ENCODE measurements around the gene MAP4K5. TPM values are rescaled to one million over a fixed set of nuclear protein-coding genes. Genes with fewer than 3 reads are reported as not detected.

Gene MAP4K5
- total and polyA plus RNA-seq, 2 of the 4 experiments (the other 2 are of a cell fraction) = 33.1 to 46.1 TPM

DNA sequence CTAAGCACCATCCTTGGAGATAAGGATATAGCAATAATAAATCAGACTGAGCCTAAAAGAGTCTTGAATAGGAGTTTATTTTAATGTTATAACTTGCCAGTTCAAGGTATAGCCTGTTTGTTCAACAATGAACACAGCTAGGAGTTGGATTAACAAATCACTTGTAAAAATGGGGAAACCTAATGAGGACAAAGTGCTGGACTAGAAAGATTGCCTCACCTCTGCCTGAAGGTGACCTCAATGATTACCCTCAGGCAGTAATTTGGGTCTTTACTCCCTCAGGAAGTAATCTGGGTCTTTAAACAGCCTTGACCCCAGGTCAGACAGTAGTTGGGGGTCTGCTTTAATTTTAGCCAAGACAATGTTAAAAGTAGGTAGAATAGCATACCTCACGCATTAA lies 100.2 kb downstream of the MAP4K5 start:
- Histone ChIP-seq H4K91ac (ENCODE audit: insufficient read depth, low read depth, low read length) (no peak overlapping the region), H4K20me1 (ENCODE audit: insufficient read depth, low read length) (no peaks in the 10 kb centered on the region), H3K14ac (replicated peaks; ENCODE audit: low read depth, low read length) (no peak overlapping the region), H2AK5ac (ENCODE audit: low read depth, low read length) (no peak overlapping the region), H3K27ac (ENCODE audit: insufficient read depth, low read length) (no peak overlapping the region), H4K8ac (ENCODE audit: low read depth in 2 of 2, low read length in 2 of 2) (no peak overlapping the region), H3K36me3 (ENCODE audit: control insufficient read depth, insufficient read depth, low read length) (peaks cover 17% of the 10 kb centered on the region), H3K18ac (ENCODE audit: low read depth, low read length) (no peak overlapping the region), H2BK120ac (ENCODE audit: low read depth, low read length) (no peak overlapping the region), H3K9ac (ENCODE audit: low read depth, low read length) (no peak overlapping the region), H2BK20ac (ENCODE audit: low read depth, low read length) (no peak overlapping the region), H3K4me3 (ENCODE audit: insufficient read depth, low read depth, low read length) (no peak overlapping the region), H2BK5ac (ENCODE audit: low read depth, low read length, poor library complexity, severe bottlenecking) (no peak overlapping the region), H3K23ac (ENCODE audit: low read depth, low read length) (no peak overlapping the region), H3K4me1 (ENCODE audit: control insufficient read depth, insufficient read depth, low read length) (no peaks in the 10 kb centered on the region), H3K56ac (ENCODE audit: extremely low read depth, insufficient read depth, low read length) (no peak overlapping the region), H2AK9ac (replicated peaks; ENCODE audit: low read depth, low read length, poor library complexity) (no peak overlapping the region), H2BK15ac (ENCODE audit: low read depth, low read length) (no peak overlapping the region), H4K5ac (ENCODE audit: low read depth, low read length) (no peak overlapping the region), H2AFZ (replicated peaks; ENCODE audit: low read length, poor library complexity) (no peak overlapping the region), H3K27me3 (ENCODE audit: control insufficient read depth, insufficient read depth, low read length) (no peaks in the 10 kb centered on the region), H3K4me2 (ENCODE audit: low read depth, low read length) (no peak overlapping the region), H3K4ac (ENCODE audit: low read depth, low read length) (no peak overlapping the region), H3K9me1 (ENCODE audit: insufficient read depth, low read length) (peaks cover 4% of the 10 kb centered on the region; the same call in 1 of the 2 replicates), H3K9me3 (ENCODE audit: control insufficient read depth, insufficient read depth, low read length) (no peaks in the 10 kb centered on the region), H3K79me1 (ENCODE audit: low read depth in 1 of 2, low read length in 2 of 2) (peaks cover 3 to 8% of the 10 kb centered on the region in 2 experiments; a peak in 3 of 4 replicates)
- ChIA-PET CTCF (no interaction called here), POLR2A (ENCODE audit: unreplicated experiment) (no interaction called here)
- ATAC-seq (ENCODE audit: low read depth) = no peak
- in situ Hi-C loops (cut with MboI; ENCODE audit: low sequenced_read_pairs) = no loop called here
- no peak for DNase-seq
- no peak for TF ChIP-seq RCOR1 (IDR thresholded peaks at IDR 0.05; ENCODE audit: insufficient replicate concordance, low read length)
- no peak for TF ChIP-seq CEBPB (IDR thresholded peaks at IDR 0.05; ENCODE audit: low read depth, low read length)
- TF ChIP-seq POLR2A (IDR thresholded peaks at IDR 0.05; ENCODE audit: low read depth, low read length) = no peak
- TF ChIP-seq MAZ (IDR thresholded peaks at IDR 0.05; ENCODE audit: borderline replicate concordance, low read depth, low read length) = no peak
- TF ChIP-seq, protein P1, sequence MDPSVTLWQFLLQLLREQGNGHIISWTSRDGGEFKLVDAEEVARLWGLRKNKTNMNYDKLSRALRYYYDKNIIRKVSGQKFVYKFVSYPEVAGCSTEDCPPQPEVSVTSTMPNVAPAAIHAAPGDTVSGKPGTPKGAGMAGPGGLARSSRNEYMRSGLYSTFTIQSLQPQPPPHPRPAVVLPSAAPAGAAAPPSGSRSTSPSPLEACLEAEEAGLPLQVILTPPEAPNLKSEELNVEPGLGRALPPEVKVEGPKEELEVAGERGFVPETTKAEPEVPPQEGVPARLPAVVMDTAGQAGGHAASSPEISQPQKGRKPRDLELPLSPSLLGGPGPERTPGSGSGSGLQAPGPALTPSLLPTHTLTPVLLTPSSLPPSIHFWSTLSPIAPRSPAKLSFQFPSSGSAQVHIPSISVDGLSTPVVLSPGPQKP (IDR thresholded peaks at IDR 0.05; ENCODE audit: borderline replicate concordance, low read depth, low read length) = no peak
- TF ChIP-seq RAD21 (IDR thresholded peaks at IDR 0.05; ENCODE audit: low read length) = no peak
- TF ChIP-seq, protein P2, sequence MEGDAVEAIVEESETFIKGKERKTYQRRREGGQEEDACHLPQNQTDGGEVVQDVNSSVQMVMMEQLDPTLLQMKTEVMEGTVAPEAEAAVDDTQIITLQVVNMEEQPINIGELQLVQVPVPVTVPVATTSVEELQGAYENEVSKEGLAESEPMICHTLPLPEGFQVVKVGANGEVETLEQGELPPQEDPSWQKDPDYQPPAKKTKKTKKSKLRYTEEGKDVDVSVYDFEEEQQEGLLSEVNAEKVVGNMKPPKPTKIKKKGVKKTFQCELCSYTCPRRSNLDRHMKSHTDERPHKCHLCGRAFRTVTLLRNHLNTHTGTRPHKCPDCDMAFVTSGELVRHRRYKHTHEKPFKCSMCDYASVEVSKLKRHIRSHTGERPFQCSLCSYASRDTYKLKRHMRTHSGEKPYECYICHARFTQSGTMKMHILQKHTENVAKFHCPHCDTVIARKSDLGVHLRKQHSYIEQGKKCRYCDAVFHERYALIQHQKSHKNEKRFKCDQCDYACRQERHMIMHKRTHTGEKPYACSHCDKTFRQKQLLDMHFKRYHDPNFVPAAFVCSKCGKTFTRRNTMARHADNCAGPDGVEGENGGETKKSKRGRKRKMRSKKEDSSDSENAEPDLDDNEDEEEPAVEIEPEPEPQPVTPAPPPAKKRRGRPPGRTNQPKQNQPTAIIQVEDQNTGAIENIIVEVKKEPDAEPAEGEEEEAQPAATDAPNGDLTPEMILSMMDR (conservative IDR thresholded peaks at IDR 0.05; ENCODE audit: low read depth, low read length) = no peak
- no peak for TF ChIP-seq CHD1 (IDR thresholded peaks at IDR 0.05; ENCODE audit: low read depth, low read length)
- no peak for TF ChIP-seq FOS (IDR thresholded peaks at IDR 0.05; ENCODE audit: low read depth, low read length)
- no TSS peak for BruUV-seq (replicated peaks)
- dilution Hi-C loops (cut with HindIII; ENCODE audit: low sequenced_read_pairs, unreplicated experiment) = no loop called here
- intact Hi-C loops (cut with micrococcal nuclease) = no loop called here
- WGBS, 2 experiments (ENCODE audit: extremely low coverage in 2 of 2, insufficient read length in 1 of 2) = no CpG with 5 or more reads among the region's 1 CpG

Measured in IMR-90 (cell line).